Skeletal muscle satellite cell (primary cell): ENCODE results near the gene FOXN3.

Experiments
- H3K27me3 ChIP-seq: 2 replicates; pipeline ENCODE4 v1.7.0; 2013; ENCODE audit warnings: low read length; ENCODE audit not compliant: control insufficient read depth, insufficient read depth
- H3K36me3 ChIP-seq: 2 replicates; pipeline ENCODE4 v1.7.0; 2013; ENCODE audit warnings: mild to moderate bottlenecking, control low read depth, low read length; ENCODE audit not compliant: insufficient read depth
- H3K4me1 ChIP-seq: 2 replicates; pipeline ENCODE4 v1.7.0; 2013; ENCODE audit warnings: low read length; ENCODE audit not compliant: control insufficient read depth, insufficient read depth
- H3K4me2 ChIP-seq: 2 replicates; pipeline ENCODE4 v1.7.0; 2013; ENCODE audit warnings: mild to moderate bottlenecking, low read length
- H3K4me3 ChIP-seq: 2 replicates; pipeline ENCODE4 v1.7.0; 2013; ENCODE audit warnings: low read length
- H3K9ac ChIP-seq: 2 replicates; pipeline ENCODE4 v1.7.0; 2013; ENCODE audit warnings: mild to moderate bottlenecking, low read depth, low read length, moderate library complexity
- H3K9me3 ChIP-seq: replicated peaks from 2 replicates; pipeline ENCODE4 v1.7.0; 2013; ENCODE audit warnings: mild to moderate bottlenecking, control low read depth, low read length

Gene FOXN3

DNA sequence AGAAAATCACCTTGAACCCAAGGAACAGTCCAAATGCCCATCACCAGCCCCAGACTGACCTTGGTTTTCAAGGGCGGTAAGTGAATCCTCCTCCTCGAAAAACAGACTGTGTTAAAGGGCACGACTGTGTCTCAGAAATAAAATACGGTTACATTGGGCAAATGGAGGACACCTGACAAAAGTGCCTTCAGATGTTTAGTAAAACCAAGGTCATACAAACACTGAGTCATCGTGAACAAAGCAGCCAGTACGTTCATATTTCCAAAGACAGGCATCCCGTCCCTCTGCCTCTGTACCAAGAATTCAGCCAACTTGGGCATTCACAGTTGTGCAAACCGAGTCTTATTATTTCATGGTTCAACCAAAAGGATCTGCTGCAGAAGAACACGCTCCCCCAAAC, 25.9 kb downstream of the FOXN3 start:
- H3K9ac ChIP-seq = no peak overlapping the region
- H3K4me3 ChIP-seq = no peak overlapping the region
- H3K27me3 ChIP-seq = no peaks in the 10 kb centered on the region
- H3K4me1 ChIP-seq = peaks cover 22% of the 10 kb centered on the region
- no peaks in the 10 kb centered on the region for H3K9me3 ChIP-seq
- H3K4me2 ChIP-seq = peak overlapping the region; percentile 46
- peaks cover 5% of the 10 kb centered on the region for H3K36me3 ChIP-seq

DNA sequence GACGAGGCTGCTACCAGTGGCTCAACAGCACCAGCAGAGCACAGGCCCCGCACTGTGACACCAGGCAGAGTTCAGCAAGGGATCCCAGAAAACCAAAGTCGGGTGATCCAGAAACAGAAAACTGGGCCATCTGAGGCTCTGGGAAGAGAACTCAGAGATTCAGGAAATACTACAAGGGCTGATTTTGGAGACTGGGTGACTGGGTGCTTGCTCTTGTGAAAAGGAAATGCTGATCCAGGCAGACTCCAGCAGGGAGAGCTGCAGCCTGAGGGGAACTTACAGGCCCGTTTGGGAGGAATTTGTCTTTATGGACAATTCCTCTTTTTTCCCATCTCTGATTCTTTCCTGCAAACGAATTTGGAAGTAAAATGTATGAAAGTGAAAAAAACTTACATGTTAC, 28.2 kb downstream of the FOXN3 start:
- Histone ChIP-seq H3K4me2 (no peak overlapping the region), H3K36me3 (peaks cover 5% of the 10 kb centered on the region), H3K4me1 (peaks cover 35% of the 10 kb centered on the region), H3K9me3 (no peaks in the 10 kb centered on the region), H3K9ac (no peak overlapping the region), H3K27me3 (no peaks in the 10 kb centered on the region), H3K4me3 (no peak overlapping the region)

DNA sequence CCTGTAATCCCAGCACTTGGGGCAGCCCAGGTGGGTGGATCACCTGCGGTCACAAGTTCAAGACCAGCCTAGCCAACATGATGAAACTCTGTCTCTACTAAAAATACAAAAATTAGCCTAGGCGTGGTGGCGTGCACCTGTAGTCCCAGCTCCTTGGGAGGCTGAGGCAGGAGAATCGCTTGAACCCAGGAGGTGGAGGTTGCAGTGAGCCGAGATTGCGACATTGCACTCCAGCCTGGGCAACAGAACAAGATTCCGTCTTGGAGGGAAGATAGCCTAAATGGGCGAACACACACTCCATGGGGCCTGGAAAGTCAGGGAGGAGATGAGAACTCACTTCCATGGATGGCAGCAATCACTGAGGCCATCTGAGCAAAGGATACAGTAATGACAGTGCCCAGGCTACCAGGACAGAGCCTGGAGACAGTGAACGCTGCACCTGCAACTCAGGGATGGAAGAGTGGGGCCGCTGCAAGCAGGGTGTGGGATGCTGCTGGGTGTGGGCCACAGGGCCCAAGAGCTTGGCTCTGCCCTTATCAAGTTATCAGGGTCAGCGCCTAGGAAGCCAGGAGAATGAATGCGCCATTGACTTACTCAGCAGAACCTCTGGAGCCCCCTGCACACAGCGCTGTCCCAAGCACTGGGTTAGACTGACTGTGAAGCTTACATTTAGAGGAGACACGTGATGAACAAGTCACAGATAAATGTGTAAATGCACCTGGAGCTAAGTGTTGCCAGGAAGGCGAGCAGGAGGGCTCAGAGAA, 28.9 kb downstream of the FOXN3 start:
- no peaks in the 10 kb centered on the region for H3K9me3 ChIP-seq
- H3K4me2 ChIP-seq = no peak overlapping the region
- no peaks in the 10 kb centered on the region for H3K27me3 ChIP-seq
- peaks cover 5% of the 10 kb centered on the region for H3K36me3 ChIP-seq
- no peak overlapping the region for H3K9ac ChIP-seq
- peaks cover 35% of the 10 kb centered on the region for H3K4me1 ChIP-seq
- no peak overlapping the region for H3K4me3 ChIP-seq

DNA sequence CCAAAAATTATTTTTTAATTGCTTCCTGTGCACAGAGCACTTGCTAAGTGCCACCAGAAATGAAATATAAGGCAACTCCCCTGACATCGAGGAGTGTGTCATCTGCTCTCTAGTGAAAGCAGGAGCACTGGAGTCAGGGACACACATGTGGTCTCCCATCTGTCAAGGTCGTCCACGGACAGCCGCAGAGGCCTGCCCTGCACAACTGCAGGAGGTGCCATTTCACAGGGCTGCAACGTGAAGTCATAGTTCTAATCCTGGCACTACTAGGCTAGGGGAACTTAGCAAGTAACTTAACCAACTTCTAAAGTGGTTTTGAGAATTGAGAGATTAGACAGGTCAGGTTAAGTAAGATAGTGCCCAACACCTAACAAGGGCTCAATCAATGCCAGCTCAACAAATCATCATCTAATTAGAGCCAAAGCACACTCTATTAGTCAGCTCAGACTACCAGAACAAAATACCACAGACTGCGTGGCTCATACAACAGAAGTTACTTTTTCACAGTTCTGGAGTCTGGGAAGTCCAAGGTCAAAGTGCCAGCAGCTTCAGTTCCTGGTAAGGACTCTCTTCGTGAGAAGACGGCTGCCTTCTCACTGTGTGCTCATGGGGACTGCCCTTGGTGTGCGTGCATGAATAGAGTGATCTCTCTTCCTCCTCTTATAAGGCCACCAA, 30.7 kb downstream of the FOXN3 start:
- H3K4me2 ChIP-seq = peak overlapping the region; percentile 25
- H3K27me3 ChIP-seq = no peaks in the 10 kb centered on the region
- no peak overlapping the region for H3K4me3 ChIP-seq
- H3K9me3 ChIP-seq = no peaks in the 10 kb centered on the region
- H3K4me1 ChIP-seq = peaks cover 28% of the 10 kb centered on the region
- no peak overlapping the region for H3K9ac ChIP-seq
- H3K36me3 ChIP-seq = peaks cover 5% of the 10 kb centered on the region

DNA sequence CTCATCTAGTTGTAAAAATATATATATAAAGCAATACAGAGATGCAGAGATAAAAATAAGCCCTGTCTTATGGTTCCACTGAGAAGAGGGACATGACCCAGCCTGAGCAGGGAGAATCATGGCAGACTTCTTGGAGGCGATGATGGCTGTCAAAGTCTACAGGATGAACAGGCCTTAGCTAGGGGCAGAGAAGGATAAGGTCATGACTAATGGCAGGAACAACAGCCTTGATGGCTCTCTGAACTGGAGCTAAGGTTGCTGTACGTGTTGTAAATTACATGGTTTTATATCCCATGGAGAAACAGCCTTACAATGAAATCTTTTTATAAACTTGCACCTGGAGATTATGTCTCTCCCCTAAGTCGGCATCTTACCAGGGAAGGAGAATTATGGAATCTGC, 32.4 kb downstream of the FOXN3 start:
- Histone ChIP-seq H3K9ac (no peak overlapping the region), H3K36me3 (no peaks in the 10 kb centered on the region), H3K4me1 (peaks cover 19% of the 10 kb centered on the region), H3K9me3 (no peaks in the 10 kb centered on the region), H3K27me3 (no peaks in the 10 kb centered on the region), H3K4me3 (no peak overlapping the region), H3K4me2 (no peak overlapping the region)

DNA sequence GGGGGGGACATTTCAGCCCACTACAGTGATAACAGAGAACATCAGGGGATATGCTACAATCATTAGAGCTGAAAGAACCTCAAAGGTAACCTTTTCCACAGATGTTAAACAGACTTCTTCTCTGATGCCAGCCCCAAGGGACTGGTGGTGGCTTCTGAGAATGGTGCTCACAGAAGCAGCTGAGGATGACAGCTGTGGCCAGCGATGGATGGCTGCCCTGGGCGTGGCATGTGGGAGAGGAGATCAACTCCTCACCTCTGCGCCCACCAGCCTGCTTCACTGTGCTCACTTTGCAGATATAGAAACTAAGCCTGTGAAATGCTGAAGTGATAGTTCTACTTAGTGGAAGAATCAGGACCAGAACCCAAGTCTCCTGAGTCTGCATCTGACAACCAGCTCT, 33.0 kb downstream of the FOXN3 start:
- Histone ChIP-seq H3K4me1 (peaks cover 23% of the 10 kb centered on the region), H3K36me3 (no peaks in the 10 kb centered on the region), H3K9ac (no peak overlapping the region), H3K9me3 (no peaks in the 10 kb centered on the region), H3K4me3 (no peak overlapping the region), H3K4me2 (peak overlapping the region; percentile 4), H3K27me3 (no peaks in the 10 kb centered on the region)

DNA sequence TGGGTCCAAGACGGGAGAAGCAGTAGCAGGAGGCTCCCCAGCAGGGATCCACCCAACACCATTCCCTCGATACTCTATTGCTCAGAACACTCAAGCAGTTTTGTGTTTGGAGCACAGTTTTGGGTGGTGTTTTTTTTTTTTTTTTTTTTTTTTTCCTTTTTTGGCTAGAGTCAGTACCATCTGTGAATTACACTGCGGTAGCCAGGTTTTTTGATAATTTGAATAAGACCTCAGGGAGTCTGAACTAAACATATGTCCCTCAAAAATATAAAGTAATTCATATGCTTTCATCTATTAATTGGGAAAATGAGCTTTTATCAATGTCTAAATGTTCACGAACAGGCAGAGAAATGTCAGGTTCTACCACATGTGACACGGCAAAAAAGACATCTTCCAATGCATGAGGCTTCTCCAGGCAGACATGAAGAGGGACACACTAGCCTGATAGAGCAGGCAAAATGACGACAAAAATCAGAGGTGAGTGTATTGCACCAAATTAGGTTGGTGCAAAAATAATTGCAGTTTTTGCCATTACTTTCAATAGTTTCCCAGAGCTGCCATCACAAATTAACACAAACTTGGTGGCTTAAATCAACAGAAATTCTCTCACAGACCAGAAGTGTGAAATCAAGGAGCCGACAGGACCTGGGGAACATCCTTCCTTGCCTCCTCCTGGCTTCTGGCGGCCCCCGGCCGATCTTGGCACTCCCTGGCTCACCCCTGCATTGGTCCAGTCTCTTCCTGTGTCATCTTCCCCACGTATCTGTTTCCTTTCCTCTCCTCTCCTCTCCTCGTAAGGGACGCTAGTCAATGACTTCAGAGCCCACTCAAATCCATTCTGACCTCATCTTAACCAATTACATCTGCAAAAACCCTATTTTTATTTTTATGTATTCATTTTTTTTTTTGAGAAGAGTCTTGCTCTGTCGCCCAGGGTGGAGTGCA, 33.9 kb downstream of the FOXN3 start:
- H3K4me1 ChIP-seq = peaks cover 28% of the 10 kb centered on the region
- no peaks in the 10 kb centered on the region for H3K9me3 ChIP-seq
- no peaks in the 10 kb centered on the region for H3K36me3 ChIP-seq
- H3K27me3 ChIP-seq = no peaks in the 10 kb centered on the region
- H3K9ac ChIP-seq = no peak overlapping the region
- H3K4me3 ChIP-seq = no peak overlapping the region
- H3K4me2 ChIP-seq = no peak overlapping the region

DNA sequence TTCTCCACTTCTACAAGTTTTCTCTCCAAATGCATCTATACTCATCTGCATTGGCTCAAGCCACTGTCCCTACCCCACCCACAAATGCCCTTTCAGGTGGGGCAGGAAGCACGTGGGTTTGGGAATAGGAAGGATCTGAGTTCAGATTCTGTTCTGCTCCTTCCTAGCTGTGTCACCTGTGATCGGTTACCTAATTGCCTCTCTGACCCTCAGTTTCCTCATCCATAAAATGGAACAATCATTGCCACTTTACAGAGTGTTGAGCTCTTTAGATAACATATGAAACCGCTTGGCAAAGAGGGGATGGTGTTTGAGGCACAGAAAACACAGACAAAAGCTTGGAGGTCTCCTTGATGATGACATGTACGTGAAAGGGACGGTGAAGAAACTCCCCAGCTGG, 34.5 kb downstream of the FOXN3 start:
- Histone ChIP-seq H3K36me3 (no peaks in the 10 kb centered on the region), H3K9me3 (no peaks in the 10 kb centered on the region), H3K4me3 (no peak overlapping the region), H3K4me2 (no peak overlapping the region), H3K27me3 (no peaks in the 10 kb centered on the region), H3K4me1 (peaks cover 32% of the 10 kb centered on the region), H3K9ac (no peak overlapping the region)

DNA sequence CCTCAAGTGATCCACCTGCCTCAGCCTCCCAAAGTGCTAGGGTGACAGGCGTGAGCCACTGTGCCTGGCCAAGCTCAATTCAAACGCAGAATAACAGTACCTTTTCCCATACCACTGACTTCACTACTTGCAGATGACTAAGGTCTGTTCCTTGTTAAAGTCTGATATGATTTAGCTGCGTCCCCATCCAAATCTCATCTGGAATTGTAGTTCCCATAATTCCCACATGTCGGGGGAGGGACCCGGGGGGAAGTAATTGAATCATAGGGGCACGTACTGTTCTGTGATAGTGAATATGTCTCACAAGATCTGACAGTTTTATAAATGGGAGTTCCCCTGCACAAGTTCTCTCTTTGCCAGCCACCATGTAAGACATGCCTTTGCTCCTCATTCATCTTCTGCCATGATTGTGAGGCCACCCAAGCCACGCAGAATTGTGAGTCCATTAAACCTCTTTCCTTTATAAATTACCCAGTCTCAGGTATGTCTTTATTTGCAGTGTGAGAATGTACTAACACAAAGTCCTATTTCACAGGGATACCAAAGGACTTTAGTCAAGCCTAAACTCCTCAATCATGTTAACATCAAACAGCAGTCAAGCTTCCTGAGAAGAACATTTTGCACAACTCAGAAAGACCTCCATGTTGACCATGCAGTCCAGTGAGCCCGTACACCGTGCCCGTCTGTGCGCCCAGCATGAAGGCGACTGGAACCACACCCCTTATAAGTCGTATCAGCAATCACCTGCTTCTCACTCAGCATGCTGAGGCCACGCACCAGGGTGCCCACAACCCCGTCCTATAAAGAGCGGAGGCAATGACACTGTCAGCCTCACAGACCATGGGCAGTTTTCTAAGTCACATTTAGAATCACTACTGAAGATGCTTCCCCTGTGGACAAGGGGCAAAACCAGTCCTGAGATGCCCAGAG, 36.9 kb downstream of the FOXN3 start:
- Histone ChIP-seq H3K36me3 (no peaks in the 10 kb centered on the region), H3K9ac (no peak overlapping the region), H3K4me3 (no peak overlapping the region), H3K4me2 (no peak overlapping the region), H3K9me3 (no peaks in the 10 kb centered on the region), H3K4me1 (peaks cover 20% of the 10 kb centered on the region), H3K27me3 (no peaks in the 10 kb centered on the region)

DNA sequence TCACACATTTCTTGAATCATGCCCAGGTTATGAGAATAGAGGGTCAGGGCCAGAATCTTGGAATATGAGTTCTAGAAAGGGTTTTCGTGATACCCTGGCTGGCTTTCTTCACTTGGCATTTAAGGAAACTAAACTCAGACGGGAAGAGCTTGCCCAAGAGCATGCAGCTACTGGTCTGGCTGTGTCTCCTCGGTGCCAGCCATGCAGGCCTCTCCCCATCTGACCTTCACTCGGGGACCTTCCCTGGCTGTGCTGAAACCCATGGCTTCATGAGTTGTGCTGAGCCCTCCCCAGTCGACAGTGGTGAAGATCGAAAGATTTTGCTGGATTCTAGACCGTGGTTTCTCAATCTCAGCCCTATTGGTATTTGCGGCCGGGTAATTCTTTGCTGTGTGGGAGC, 38.0 kb downstream of the FOXN3 start:
- Histone ChIP-seq H3K9me3 (no peaks in the 10 kb centered on the region), H3K4me1 (peaks cover 15% of the 10 kb centered on the region), H3K9ac (no peak overlapping the region), H3K4me2 (no peak overlapping the region), H3K4me3 (no peak overlapping the region), H3K36me3 (no peaks in the 10 kb centered on the region), H3K27me3 (no peaks in the 10 kb centered on the region)
